HCT116 (cell line): ENCODE data around the gene CERK. TPM values are rescaled to one million over a fixed set of nuclear protein-coding genes. Genes with fewer than 3 reads are reported as not detected.

Source experiments
- ATAC-seq: fragments of 200-7000 bp; cut with Tn5 transposase; 2 replicates; pipeline ENCODE4 v1.9.1; 2020; ENCODE audit warnings: mild to moderate bottlenecking, moderate library complexity
- BruUV-seq: library from RNA; stranded (reverse); fragments of 400-500 nt; replicated peaks from 2 replicates; lab custom pipeline; 2021; lab: Mats Ljungman, UMichigan
- CTCF ChIA-PET: fragments of 300-600 bp; sonication (Branson Sonifier 250); formaldehyde crosslinking; loops from one replicate; lab custom pipeline; 2021; ENCODE audit warnings: antibody characterized with exemption; lab: Charles Lee
- POLR2A ChIA-PET: fragments of 300-600, 350-600 bp; sonication (Branson Sonifier 250); formaldehyde crosslinking; loops from one replicate; lab custom pipeline; 2021; ENCODE audit warnings: antibody characterized with exemption; lab: Charles Lee
- RAD21 ChIA-PET, 2 experiments: fragments of 300-600 bp; sonication (Branson Sonifier 250); formaldehyde crosslinking; loops; one replicate each; lab custom pipeline; 2023; ENCODE audit warnings: low total read pairs in 2 of 2; ENCODE audit not compliant: uncharacterized antibody in 2 of 2, unreplicated experiment in 2 of 2, low non-redundant PET in 1 of 2; lab: Charles Lee
- DNase-seq: peaks from one replicate; pipeline ENCODE4 v3.0.0-alpha.2; 2010; ENCODE audit warnings: low read depth, low spot score
- H2AFZ ChIP-seq: fragments of 200-600 bp; shearing (Covaris generic), sonication (generic); 2 replicates; pipeline ENCODE4 v1.6.1; 2017; ENCODE audit warnings: low read depth, mixed run types, mixed read lengths, antibody characterized with exemption, low read length; ENCODE audit not compliant: poor library complexity, severe bottlenecking
- H3K27ac ChIP-seq: 2 replicates; pipeline ENCODE4 v1.5.1; 2012; ENCODE audit warnings: low read depth, low read length
- H3K27me3 ChIP-seq: fragments of 200-600 bp; sonication (generic); 2 replicates; pipeline ENCODE4 v1.6.1; 2016; ENCODE audit warnings: mixed run types, low read length, mixed read lengths; ENCODE audit not compliant: insufficient read depth
- H3K36me3 ChIP-seq, 2 experiments: fragments of 200-500 bp in 1 of 2; fragments of 200-600 bp in 1 of 2; sonication (Bioruptor generic) in 1 of 2; sonication (generic) in 1 of 2; 2 replicates each; pipeline versions ENCODE4 v1.5.1 to v1.6.1; 2014 to 2016; ENCODE audit warnings: low read length in 2 of 2, inconsistent platforms in 1 of 2, mixed read lengths in 1 of 2, mixed run types in 1 of 2; ENCODE audit not compliant: insufficient read depth in 2 of 2, control insufficient read depth in 1 of 2
- H3K4me1 ChIP-seq, 2 experiments: fragments of 200-600 bp in 1 of 2; sonication (generic) in 1 of 2; 2 replicates each; pipeline versions ENCODE4 v1.5.1 to v1.6.1; 2012 to 2017; ENCODE audit warnings: low read length in 2 of 2, inconsistent platforms in 1 of 2, mild to moderate bottlenecking in 1 of 2, mixed read lengths in 1 of 2, mixed run types in 1 of 2, moderate library complexity in 1 of 2; ENCODE audit not compliant: insufficient read depth in 2 of 2, control insufficient read depth in 1 of 2
- H3K4me2 ChIP-seq: fragments of 200-600 bp; sonication (generic); 2 replicates; pipeline ENCODE4 v1.6.1; 2017; ENCODE audit warnings: mixed run types, low read length, mixed read lengths
- H3K4me3 ChIP-seq, 2 experiments: fragments of 200-600 bp in 1 of 2; sonication (generic) in 1 of 2; replicated peaks in 1 of 2; 2 replicates each; pipeline ENCODE4 v1.5.1; 2011 to 2016; ENCODE audit warnings: low read length in 2 of 2, control low read depth in 1 of 2, low read depth in 1 of 2, mild to moderate bottlenecking in 1 of 2, mixed read lengths in 1 of 2, mixed run types in 1 of 2
- H3K79me2 ChIP-seq: fragments of 200-600 bp; sonication (generic); 2 replicates; pipeline ENCODE4 v1.6.1; 2017; ENCODE audit warnings: mild to moderate bottlenecking, mixed run types, low read length, moderate library complexity, mixed read lengths; ENCODE audit not compliant: insufficient read depth
- H3K9ac ChIP-seq: fragments of 200-600 bp; sonication (generic); 2 replicates; pipeline ENCODE4 v1.6.1; 2016; ENCODE audit warnings: low read length, mixed read lengths
- H3K9me2 ChIP-seq: fragments of 200-600 bp; sonication (generic), shearing (Covaris generic); 2 replicates; pipeline ENCODE4 v1.6.1; 2017; ENCODE audit warnings: mixed run types, mild to moderate bottlenecking, moderate library complexity; ENCODE audit not compliant: insufficient read depth
- H3K9me3 ChIP-seq, 2 experiments: fragments of 200-500 bp in 1 of 2; fragments of 200-600 bp in 1 of 2; sonication (Bioruptor generic) in 1 of 2; sonication (generic) in 1 of 2; 2 replicates each; pipeline ENCODE4 v1.6.1; 2014 to 2017; ENCODE audit warnings: low read length in 2 of 2, mixed read lengths in 2 of 2, inconsistent platforms in 1 of 2, low read depth in 1 of 2, mild to moderate bottlenecking in 1 of 2, mixed run types in 1 of 2, moderate library complexity in 1 of 2; ENCODE audit not compliant: control insufficient read depth in 1 of 2, insufficient read depth in 1 of 2
- H4K20me1 ChIP-seq: fragments of 200-600 bp; sonication (generic), shearing (Covaris generic); 2 replicates; pipeline ENCODE4 v1.6.1; 2017; ENCODE audit warnings: mixed run types, mild to moderate bottlenecking, moderate library complexity; ENCODE audit not compliant: insufficient read depth
- CBX3 ChIP-seq: IDR thresholded peaks from 2 replicates; pipeline ENCODE4 v1.6.1; 2012; ENCODE audit warnings: low read depth
- CEBPB ChIP-seq: IDR thresholded peaks from 2 replicates; pipeline ENCODE4 v1.6.1; 2012; ENCODE audit warnings: low read depth
- CTCF ChIP-seq, 3 experiments: fragments of 200-600 bp in 1 of 3; sonication (generic) in 1 of 3; IDR thresholded peaks in 2 of 3; conservative IDR thresholded peaks in 1 of 3; 2 replicates each; pipeline ENCODE4 v1.5.1; 2012 to 2017; ENCODE audit warnings: low read depth in 2 of 3, low read length in 2 of 3, antibody characterized with exemption in 1 of 3, borderline replicate concordance in 1 of 3, control low read depth in 1 of 3, mild to moderate bottlenecking in 1 of 3, mixed read lengths in 1 of 3, mixed run types in 1 of 3, moderate library complexity in 1 of 3; ENCODE audit not compliant: insufficient read depth in 1 of 3
- EGR1 ChIP-seq: IDR thresholded peaks from 2 replicates; pipeline ENCODE4 v1.6.1; 2012; ENCODE audit warnings: low read depth
- EZH2 ChIP-seq: fragments of 200-600 bp; sonication (generic); IDR thresholded peaks from 2 replicates; pipeline ENCODE4 v1.6.1; 2017; ENCODE audit warnings: antibody characterized with exemption, mixed run types
- EZH2phosphoT487 ChIP-seq: fragments of 200-600 bp; IDR thresholded peaks from 2 replicates; pipeline ENCODE4 v1.6.1; 2018; ENCODE audit warnings: antibody characterized with exemption, borderline replicate concordance
- FOSL1 ChIP-seq: IDR thresholded peaks from 2 replicates; pipeline ENCODE4 v1.6.1; 2012; ENCODE audit warnings: low read depth
- JUND ChIP-seq: IDR thresholded peaks from 2 replicates; pipeline ENCODE4 v1.6.1; 2012
- MAX ChIP-seq: IDR thresholded peaks from 2 replicates; pipeline ENCODE4 v1.6.1; 2012
- POLR2A ChIP-seq: IDR thresholded peaks from 2 replicates; pipeline ENCODE4 v1.7.0; 2011; ENCODE audit warnings: borderline replicate concordance; ENCODE audit not compliant: insufficient read depth, insufficient read length; ENCODE audit errors: extremely low read depth
- POLR2AphosphoS5 ChIP-seq: IDR thresholded peaks from 2 replicates; pipeline ENCODE4 v1.6.1; 2011; ENCODE audit warnings: mild to moderate bottlenecking, low read depth, low read length, moderate library complexity
- RAD21 ChIP-seq: IDR thresholded peaks from 2 replicates; pipeline ENCODE4 v1.6.1; 2012; ENCODE audit warnings: low read depth, mild to moderate bottlenecking
- SIN3A ChIP-seq: IDR thresholded peaks from 2 replicates; pipeline ENCODE4 v1.6.1; 2012; ENCODE audit warnings: low read depth
- SP1 ChIP-seq: IDR thresholded peaks from 2 replicates; pipeline ENCODE4 v1.6.1; 2012; ENCODE audit warnings: low read depth
- TCF7L2 ChIP-seq: IDR thresholded peaks from 2 replicates; pipeline ENCODE4 v1.7.0; 2011; ENCODE audit warnings: borderline replicate concordance, inconsistent platforms; ENCODE audit not compliant: insufficient read depth, insufficient read length; ENCODE audit errors: extremely low read depth
- YY1 ChIP-seq: IDR thresholded peaks from 2 replicates; pipeline ENCODE4 v1.6.1; 2011; ENCODE audit warnings: low read length, low read depth, moderate library complexity, mild to moderate bottlenecking; ENCODE audit not compliant: insufficient replicate concordance; ENCODE audit errors: extremely low read depth
- ZFX ChIP-seq: fragments of 450-650 bp; IDR thresholded peaks from 2 replicates; pipeline ENCODE4 v1.6.1; 2017
- ZNF274 ChIP-seq: fragments of 200-500 bp; sonication (Bioruptor generic); IDR thresholded peaks from 2 replicates; pipeline ENCODE4 v1.6.1; 2014; ENCODE audit warnings: mild to moderate bottlenecking, low read depth, low read length, inconsistent platforms
- intact Hi-C: fragments of 100-400 bp; cut with micrococcal nuclease; formaldehyde crosslinking; loops from 2 replicates; pipeline ENCODE4 v1.10.0; 2022
- total RNA-seq: library from RNA; stranded (reverse); gene quantifications from one replicate; pipeline ENCODE4 v1.2.1, GENCODE V29; 2021; ENCODE audit not compliant: unreplicated experiment
- TF ChIP-seq, protein P1 (sequence below): IDR thresholded peaks from 2 replicates; pipeline ENCODE4 v1.6.1; 2012; ENCODE audit warnings: low read depth
- TF ChIP-seq, protein P2 (sequence below): IDR thresholded peaks from 2 replicates; pipeline ENCODE4 v1.6.1; 2011; ENCODE audit warnings: mild to moderate bottlenecking, low read length, moderate library complexity; ENCODE audit not compliant: insufficient replicate concordance; ENCODE audit errors: extremely low read depth

Gene CERK
- total RNA-seq, 1 experiment from 2014 or later: 35.0 TPM

DNA sequence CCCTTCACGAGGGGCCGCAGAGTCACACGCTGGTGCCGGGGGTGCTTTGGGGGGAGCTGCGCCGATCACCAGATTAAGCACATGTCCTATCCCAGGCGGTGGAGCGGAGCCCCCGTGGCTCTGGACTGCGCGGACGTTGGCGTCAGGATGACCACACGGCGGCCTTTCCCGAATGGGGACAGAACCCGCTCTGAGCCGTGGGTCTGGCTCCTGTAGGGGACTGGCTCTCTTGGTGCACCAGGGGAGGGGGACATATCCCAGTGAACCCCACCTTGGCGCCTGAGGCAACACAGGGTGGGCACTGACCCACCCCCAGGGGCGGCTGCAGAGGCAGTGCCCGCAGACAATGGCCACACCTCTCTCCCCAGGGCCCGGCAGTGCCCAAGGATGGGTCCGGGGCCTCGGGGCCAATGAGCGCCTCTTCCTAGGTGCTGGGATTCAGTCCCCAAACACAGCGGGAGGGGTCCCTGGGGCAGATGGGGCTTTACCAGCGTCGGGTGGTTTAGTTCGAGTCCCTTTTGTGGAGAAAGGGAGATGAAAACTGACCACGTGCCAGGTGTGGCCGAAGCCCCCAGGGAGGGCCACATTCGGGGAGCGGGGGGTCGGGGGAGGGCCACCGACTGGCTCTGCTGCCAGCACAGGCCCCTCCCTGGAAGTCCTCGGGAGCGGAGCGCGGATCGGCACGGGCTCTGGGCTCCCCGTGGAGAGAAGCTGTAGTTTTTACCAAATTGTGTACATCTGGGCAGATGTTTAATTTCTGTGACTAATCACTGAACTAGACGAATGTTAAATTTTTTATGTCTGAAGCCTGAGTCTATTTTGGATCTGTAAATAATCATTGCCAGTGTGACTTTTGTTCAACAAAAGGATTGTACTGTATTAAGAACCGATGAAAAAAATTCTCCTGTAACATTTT lies 59.0 kb downstream of the CERK start:
- BruUV-seq: no TSS peak
- no peak for DNase-seq
- intact Hi-C loops: no loop called here
- Histone ChIP-seq H3K4me3 (no peak overlapping the region), H3K27me3 (no peaks in the 10 kb centered on the region), H3K27ac (no peak overlapping the region), H3K4me2 (no peak overlapping the region), H3K4me1 (no peaks in the 10 kb centered on the region), H3K9me2 (no peaks in the 10 kb centered on the region), H3K36me3 (no peaks in the 10 kb centered on the region), H4K20me1 (no peaks in the 10 kb centered on the region), H3K79me2 (no peaks in the 10 kb centered on the region), H3K9ac (no peak overlapping the region), H2AFZ (no peak overlapping the region), H3K9me3 (no peaks in the 10 kb centered on the region)
- RAD21 ChIA-PET: no interaction called here
- CTCF ChIA-PET: no interaction called here
- POLR2A ChIA-PET: no interaction called here
- no peak for TF ChIP-seq POLR2AphosphoS5
- no peak for TF ChIP-seq ZFX
- TF ChIP-seq CTCF (IDR thresholded peaks at IDR 0.05 in 2 of 3, conservative IDR thresholded peaks at IDR 0.05 in 1 of 3; ENCODE audit: borderline replicate concordance in 1 of 3, insufficient read depth in 1 of 3, low read depth in 2 of 3, low read length in 2 of 3): no peak
- no peak for TF ChIP-seq RAD21
- no peak for TF ChIP-seq POLR2A
- TF ChIP-seq SIN3A: no peak
- TF ChIP-seq EZH2phosphoT487: no peak
- no peak for TF ChIP-seq FOSL1
- no peak for TF ChIP-seq SP1
- TF ChIP-seq, protein P1, sequence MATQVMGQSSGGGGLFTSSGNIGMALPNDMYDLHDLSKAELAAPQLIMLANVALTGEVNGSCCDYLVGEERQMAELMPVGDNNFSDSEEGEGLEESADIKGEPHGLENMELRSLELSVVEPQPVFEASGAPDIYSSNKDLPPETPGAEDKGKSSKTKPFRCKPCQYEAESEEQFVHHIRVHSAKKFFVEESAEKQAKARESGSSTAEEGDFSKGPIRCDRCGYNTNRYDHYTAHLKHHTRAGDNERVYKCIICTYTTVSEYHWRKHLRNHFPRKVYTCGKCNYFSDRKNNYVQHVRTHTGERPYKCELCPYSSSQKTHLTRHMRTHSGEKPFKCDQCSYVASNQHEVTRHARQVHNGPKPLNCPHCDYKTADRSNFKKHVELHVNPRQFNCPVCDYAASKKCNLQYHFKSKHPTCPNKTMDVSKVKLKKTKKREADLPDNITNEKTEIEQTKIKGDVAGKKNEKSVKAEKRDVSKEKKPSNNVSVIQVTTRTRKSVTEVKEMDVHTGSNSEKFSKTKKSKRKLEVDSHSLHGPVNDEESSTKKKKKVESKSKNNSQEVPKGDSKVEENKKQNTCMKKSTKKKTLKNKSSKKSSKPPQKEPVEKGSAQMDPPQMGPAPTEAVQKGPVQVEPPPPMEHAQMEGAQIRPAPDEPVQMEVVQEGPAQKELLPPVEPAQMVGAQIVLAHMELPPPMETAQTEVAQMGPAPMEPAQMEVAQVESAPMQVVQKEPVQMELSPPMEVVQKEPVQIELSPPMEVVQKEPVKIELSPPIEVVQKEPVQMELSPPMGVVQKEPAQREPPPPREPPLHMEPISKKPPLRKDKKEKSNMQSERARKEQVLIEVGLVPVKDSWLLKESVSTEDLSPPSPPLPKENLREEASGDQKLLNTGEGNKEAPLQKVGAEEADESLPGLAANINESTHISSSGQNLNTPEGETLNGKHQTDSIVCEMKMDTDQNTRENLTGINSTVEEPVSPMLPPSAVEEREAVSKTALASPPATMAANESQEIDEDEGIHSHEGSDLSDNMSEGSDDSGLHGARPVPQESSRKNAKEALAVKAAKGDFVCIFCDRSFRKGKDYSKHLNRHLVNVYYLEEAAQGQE: no peak
- no peak for TF ChIP-seq EGR1
- TF ChIP-seq, protein P2, sequence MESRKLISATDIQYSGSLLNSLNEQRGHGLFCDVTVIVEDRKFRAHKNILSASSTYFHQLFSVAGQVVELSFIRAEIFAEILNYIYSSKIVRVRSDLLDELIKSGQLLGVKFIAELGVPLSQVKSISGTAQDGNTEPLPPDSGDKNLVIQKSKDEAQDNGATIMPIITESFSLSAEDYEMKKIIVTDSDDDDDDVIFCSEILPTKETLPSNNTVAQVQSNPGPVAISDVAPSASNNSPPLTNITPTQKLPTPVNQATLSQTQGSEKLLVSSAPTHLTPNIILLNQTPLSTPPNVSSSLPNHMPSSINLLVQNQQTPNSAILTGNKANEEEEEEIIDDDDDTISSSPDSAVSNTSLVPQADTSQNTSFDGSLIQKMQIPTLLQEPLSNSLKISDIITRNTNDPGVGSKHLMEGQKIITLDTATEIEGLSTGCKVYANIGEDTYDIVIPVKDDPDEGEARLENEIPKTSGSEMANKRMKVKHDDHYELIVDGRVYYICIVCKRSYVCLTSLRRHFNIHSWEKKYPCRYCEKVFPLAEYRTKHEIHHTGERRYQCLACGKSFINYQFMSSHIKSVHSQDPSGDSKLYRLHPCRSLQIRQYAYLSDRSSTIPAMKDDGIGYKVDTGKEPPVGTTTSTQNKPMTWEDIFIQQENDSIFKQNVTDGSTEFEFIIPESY: no peak
- no peak for TF ChIP-seq ZNF274
- TF ChIP-seq MAX: no peak
- TF ChIP-seq TCF7L2: no peak
- no peak for TF ChIP-seq EZH2
- no peak for TF ChIP-seq CBX3
- TF ChIP-seq JUND: no peak
- no peak for TF ChIP-seq YY1
- TF ChIP-seq CEBPB: no peak
- no peak for ATAC-seq
